ENCODE data around the gene TSHZ2. TPM values are rescaled to one million over a fixed set of nuclear protein-coding genes. Genes with fewer than 3 reads are reported as not detected.

TSHZ2 gene
- total and polyA plus RNA-seq, 2 of the 4 experiments (the other 2 are of a cell fraction) = under 0.01 to 0.02 TPM

DNA sequence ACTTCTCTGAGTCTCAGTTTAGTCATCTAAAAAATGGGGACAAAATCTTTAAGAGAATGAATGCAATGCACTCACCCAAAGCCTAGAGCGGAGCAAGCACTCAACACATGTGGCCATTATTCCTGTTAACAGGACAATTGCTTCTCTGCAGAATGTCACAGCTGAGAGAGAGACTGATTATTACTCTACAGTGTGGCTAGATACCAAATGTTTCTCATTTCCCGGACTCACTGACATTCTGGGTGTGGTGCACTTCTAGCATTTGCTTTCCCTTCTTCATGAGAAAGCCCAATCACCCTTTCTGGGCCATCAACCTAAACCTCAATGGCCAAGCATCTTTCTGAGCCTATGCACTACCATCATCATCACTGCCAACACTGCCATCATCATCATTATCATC, 347.6 kb downstream of the TSHZ2 start:
- no peak overlapping the region for H3K4me3 ChIP-seq (ENCODE audit: insufficient read depth, low read depth, low read length)
- no peak overlapping the region for H3K4ac ChIP-seq (ENCODE audit: low read depth, low read length)
- H3K27ac ChIP-seq (ENCODE audit: insufficient read depth, low read length) = no peak overlapping the region
- no peaks in the 10 kb centered on the region for H3K9me1 ChIP-seq (ENCODE audit: insufficient read depth, low read length)
- POLR2A ChIA-PET (ENCODE audit: unreplicated experiment) = no interaction called here
- H2BK20ac ChIP-seq (ENCODE audit: low read depth, low read length) = no peak overlapping the region
- H3K14ac ChIP-seq (replicated peaks; ENCODE audit: low read depth, low read length) = no peak overlapping the region
- BruUV-seq (replicated peaks) = no TSS peak
- H3K79me1 ChIP-seq (ENCODE audit: low read depth in 1 of 2, low read length in 2 of 2) = no peaks in the 10 kb centered on the region
- H3K56ac ChIP-seq (ENCODE audit: extremely low read depth, insufficient read depth, low read length) = no peak overlapping the region
- no peaks in the 10 kb centered on the region for H4K20me1 ChIP-seq (ENCODE audit: insufficient read depth, low read length)
- intact Hi-C loops (cut with micrococcal nuclease) (no loop called here), in situ Hi-C loops (cut with MboI; ENCODE audit: low sequenced_read_pairs) (no loop called here), dilution Hi-C loops (cut with HindIII; ENCODE audit: low sequenced_read_pairs, unreplicated experiment) (no loop called here)
- H2AK5ac ChIP-seq (ENCODE audit: low read depth, low read length) = no peak overlapping the region
- no peak overlapping the region for H4K91ac ChIP-seq (ENCODE audit: insufficient read depth, low read depth, low read length)
- 83% methylated on average over 1 of the region's 2 CpGs; no CpG with 5 or more reads in 1 of the 2 experiments for WGBS, 2 experiments (ENCODE audit: extremely low coverage in 2 of 2, insufficient read length in 1 of 2)
- TF ChIP-seq RAD21 (IDR thresholded peaks at IDR 0.05; ENCODE audit: low read length) (no peak), RCOR1 (IDR thresholded peaks at IDR 0.05; ENCODE audit: insufficient replicate concordance, low read length) (no peak), NFE2L2 (IDR thresholded peaks at IDR 0.05; ENCODE audit: low read depth, low read length) (no peak), MAFK (IDR thresholded peaks at IDR 0.05; ENCODE audit: low read depth, low read length) (no peak), CEBPB (IDR thresholded peaks at IDR 0.05; ENCODE audit: low read depth, low read length) (no peak), MAZ (IDR thresholded peaks at IDR 0.05; ENCODE audit: borderline replicate concordance, low read depth, low read length) (no peak), FOS (IDR thresholded peaks at IDR 0.05; ENCODE audit: low read depth, low read length) (no peak)
- TF ChIP-seq, protein P1, sequence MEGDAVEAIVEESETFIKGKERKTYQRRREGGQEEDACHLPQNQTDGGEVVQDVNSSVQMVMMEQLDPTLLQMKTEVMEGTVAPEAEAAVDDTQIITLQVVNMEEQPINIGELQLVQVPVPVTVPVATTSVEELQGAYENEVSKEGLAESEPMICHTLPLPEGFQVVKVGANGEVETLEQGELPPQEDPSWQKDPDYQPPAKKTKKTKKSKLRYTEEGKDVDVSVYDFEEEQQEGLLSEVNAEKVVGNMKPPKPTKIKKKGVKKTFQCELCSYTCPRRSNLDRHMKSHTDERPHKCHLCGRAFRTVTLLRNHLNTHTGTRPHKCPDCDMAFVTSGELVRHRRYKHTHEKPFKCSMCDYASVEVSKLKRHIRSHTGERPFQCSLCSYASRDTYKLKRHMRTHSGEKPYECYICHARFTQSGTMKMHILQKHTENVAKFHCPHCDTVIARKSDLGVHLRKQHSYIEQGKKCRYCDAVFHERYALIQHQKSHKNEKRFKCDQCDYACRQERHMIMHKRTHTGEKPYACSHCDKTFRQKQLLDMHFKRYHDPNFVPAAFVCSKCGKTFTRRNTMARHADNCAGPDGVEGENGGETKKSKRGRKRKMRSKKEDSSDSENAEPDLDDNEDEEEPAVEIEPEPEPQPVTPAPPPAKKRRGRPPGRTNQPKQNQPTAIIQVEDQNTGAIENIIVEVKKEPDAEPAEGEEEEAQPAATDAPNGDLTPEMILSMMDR (conservative IDR thresholded peaks at IDR 0.05; ENCODE audit: low read depth, low read length) = no peak
- TF ChIP-seq, protein P2, sequence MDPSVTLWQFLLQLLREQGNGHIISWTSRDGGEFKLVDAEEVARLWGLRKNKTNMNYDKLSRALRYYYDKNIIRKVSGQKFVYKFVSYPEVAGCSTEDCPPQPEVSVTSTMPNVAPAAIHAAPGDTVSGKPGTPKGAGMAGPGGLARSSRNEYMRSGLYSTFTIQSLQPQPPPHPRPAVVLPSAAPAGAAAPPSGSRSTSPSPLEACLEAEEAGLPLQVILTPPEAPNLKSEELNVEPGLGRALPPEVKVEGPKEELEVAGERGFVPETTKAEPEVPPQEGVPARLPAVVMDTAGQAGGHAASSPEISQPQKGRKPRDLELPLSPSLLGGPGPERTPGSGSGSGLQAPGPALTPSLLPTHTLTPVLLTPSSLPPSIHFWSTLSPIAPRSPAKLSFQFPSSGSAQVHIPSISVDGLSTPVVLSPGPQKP (IDR thresholded peaks at IDR 0.05; ENCODE audit: borderline replicate concordance, low read depth, low read length) = no peak
- H3K23ac ChIP-seq (ENCODE audit: low read depth, low read length) = no peak overlapping the region
- H4K5ac ChIP-seq (ENCODE audit: low read depth, low read length) = no peak overlapping the region
- no peak overlapping the region for H2BK5ac ChIP-seq (ENCODE audit: low read depth, low read length, poor library complexity, severe bottlenecking)
- no peak overlapping the region for H3K18ac ChIP-seq (ENCODE audit: low read depth, low read length)
- no peak overlapping the region for H3K4me2 ChIP-seq (ENCODE audit: low read depth, low read length)
- H4K8ac ChIP-seq (ENCODE audit: low read depth in 2 of 2, low read length in 2 of 2) = no peak overlapping the region
- no peak overlapping the region for H2BK120ac ChIP-seq (ENCODE audit: low read depth, low read length)
- H2AFZ ChIP-seq (replicated peaks; ENCODE audit: low read length, poor library complexity) = no peak overlapping the region
- no peak overlapping the region for H3K9ac ChIP-seq (ENCODE audit: low read depth, low read length)
- no peak overlapping the region for H2AK9ac ChIP-seq (replicated peaks; ENCODE audit: low read depth, low read length, poor library complexity)
- H3K36me3 ChIP-seq (ENCODE audit: control insufficient read depth, insufficient read depth, low read length) = no peaks in the 10 kb centered on the region
- H3K4me1 ChIP-seq (ENCODE audit: control insufficient read depth, insufficient read depth, low read length) = no peaks in the 10 kb centered on the region; the same call in 1 of the 2 replicates
- CTCF ChIA-PET = no interaction called here
- DNase-seq (no peak), ATAC-seq (ENCODE audit: low read depth) (no peak)
- no peaks in the 10 kb centered on the region for H3K9me3 ChIP-seq (ENCODE audit: control insufficient read depth, insufficient read depth, low read length)
- H2BK15ac ChIP-seq (ENCODE audit: low read depth, low read length) = no peak overlapping the region
- H3K27me3 ChIP-seq (ENCODE audit: control insufficient read depth, insufficient read depth, low read length) = no peaks in the 10 kb centered on the region

Data from IMR-90 (cell line).